HepG2 (cell line): ENCODE results near the gene NEURL4. TPM values are rescaled to one million over a fixed set of nuclear protein-coding genes. Genes with fewer than 3 reads are reported as not detected.
A peak's percentile ranks its signal among the peaks of the same experiment; 100 is the strongest.

Experiments
- ATM ChIP-seq: fragments of 450-650 bp; IDR thresholded peaks from 2 replicates; pipeline ENCODE4 v1.7.1; 2017; ENCODE audit warnings: mild to moderate bottlenecking, borderline replicate concordance
- EED ChIP-seq: sonication (generic); formaldehyde crosslinking; IDR thresholded peaks from 2 replicates; pipeline ENCODE4 v1.5.0; 2020; ENCODE audit warnings: mild to moderate bottlenecking, missing genetic modification reagents
- GLI4 ChIP-seq: sonication (generic); formaldehyde crosslinking; IDR thresholded peaks from 2 replicates; pipeline ENCODE4 v1.5.1; 2020; ENCODE audit warnings: missing genetic modification reagents, mild to moderate bottlenecking, moderate library complexity, borderline replicate concordance
- HNF1A ChIP-seq, 2 experiments: sonication (generic) in 1 of 2; formaldehyde crosslinking in 1 of 2; IDR thresholded peaks; 2 replicates each; pipeline versions ENCODE4 v1.4.0 to v1.6.1; 2016 to 2020; ENCODE audit warnings: borderline replicate concordance in 1 of 2, low read depth in 1 of 2, mild to moderate bottlenecking in 1 of 2, missing genetic modification reagents in 1 of 2
- HNF4G ChIP-seq, 2 experiments: sonication (generic) in 1 of 2; formaldehyde crosslinking in 1 of 2; IDR thresholded peaks; 2 replicates each; pipeline versions ENCODE4 v1.4.0 to v1.6.1; 2011 to 2020; ENCODE audit warnings: borderline replicate concordance in 2 of 2, low read depth in 2 of 2, mild to moderate bottlenecking in 2 of 2, low read length in 1 of 2, missing genetic modification reagents in 1 of 2, moderate library complexity in 1 of 2
- HNRNPLL ChIP-seq: fragments of 200-400 bp; formaldehyde crosslinking; IDR thresholded peaks from 2 replicates; pipeline ENCODE4 v1.6.1; 2017; ENCODE audit warnings: mild to moderate bottlenecking, low read depth, low read length; ENCODE audit not compliant: poor library complexity, severe bottlenecking
- LRRFIP1 ChIP-seq: sonication (generic); formaldehyde crosslinking; conservative IDR thresholded peaks from 2 replicates; pipeline ENCODE4 v1.4.0; 2020; ENCODE audit warnings: missing genetic modification reagents
- MYNN ChIP-seq: sonication (generic); formaldehyde crosslinking; IDR thresholded peaks from 2 replicates; pipeline ENCODE4 v1.4.0; 2020; ENCODE audit warnings: mild to moderate bottlenecking, low read depth, missing genetic modification reagents
- TGIF2 ChIP-seq: IDR thresholded peaks from 2 replicates; pipeline ENCODE4 v1.6.1; 2016; ENCODE audit warnings: control low read depth, missing compliant biosample characterization
- ZNF496 ChIP-seq: sonication (generic); formaldehyde crosslinking; IDR thresholded peaks from 2 replicates; pipeline ENCODE4 v1.8.1; 2023; ENCODE audit warnings: mild to moderate bottlenecking, moderate library complexity, missing genetic modification reagents; ENCODE audit not compliant: insufficient replicate concordance
- ZNF619 ChIP-seq: sonication (generic); formaldehyde crosslinking; IDR thresholded peaks from 2 replicates; pipeline ENCODE4 v1.4.0; 2020; ENCODE audit warnings: mild to moderate bottlenecking, missing genetic modification reagents
- ZNF646 ChIP-seq: sonication (generic); formaldehyde crosslinking; IDR thresholded peaks from 2 replicates; pipeline ENCODE4 v1.9.0; 2021; ENCODE audit warnings: mild to moderate bottlenecking, missing genetic modification reagents
- polyA plus RNA-seq, 8 experiments: library from polyadenylated mRNA; depleted of rRNA in 3 of 8; stranded (reverse) in 7 of 8; unstranded in 1 of 8; fragments of >200 nt; fragmentation: Illumina TruSeq in 4 of 8; extraction: Trizol in 4 of 8; gene quantifications; 2 replicates each; pipeline versions ENCODE4 v1.2.1 to v1.2.3, GENCODE V29; 2011 to 2016; ENCODE audit warnings: low read depth in 4 of 8, missing spikeins in 1 of 8, mixed read lengths in 1 of 8; ENCODE audit not compliant: insufficient read depth in 1 of 8
- total RNA-seq, 5 experiments: library from RNA; depleted of rRNA; stranded (reverse); fragments of >200 nt; fragmentation: Illumina TruSeq; extraction: Trizol; gene quantifications; 2 replicates each; pipeline ENCODE4 v1.2.3, GENCODE V29; 2016; ENCODE audit warnings: low read depth in 1 of 5

Gene NEURL4
- total and polyA plus RNA-seq, 2 of the 13 experiments (the other 11 are each of a cell fraction or from before 2014, with no cell fraction given) = 14.8 to 15.7 TPM

- TF ChIP-seq ZNF646 (no peak), ATM (no peak), HNF4G (IDR thresholded peaks at IDR 0.05; ENCODE audit: borderline replicate concordance, low read depth, low read length) (peak; percentile 39; the same call in 1 of the 2 replicates), HNF4G (CRISPR knock-in tag; IDR thresholded peaks at IDR 0.05; ENCODE audit: borderline replicate concordance, low read depth) (no peak; the same call in 1 of the 2 replicates), MYNN (CRISPR knock-in tag) (peak; percentile 26; the same call in 1 of the 2 replicates), ZNF496 (no peak), GLI4 (CRISPR knock-in tag) (no peak), TGIF2 (CRISPR knock-in tag) (no peak), HNRNPLL (no peak), ZNF619 (CRISPR knock-in tag) (no peak), EED (CRISPR knock-in tag) (no peak; the same call in 1 of the 2 replicates), LRRFIP1 (no peak), HNF1A (IDR thresholded peaks at IDR 0.05; ENCODE audit: low read depth) (no peak), HNF1A (CRISPR knock-in tag; IDR thresholded peaks at IDR 0.05; ENCODE audit: borderline replicate concordance) (no peak)
These were observed 22.7 kb upstream of the NEURL4 start, which contains the start of gene KCTD11 (continued) for GRCh38 chr17:7351665-7352502.
